ENCODE measurements around the gene ROR1.
A peak's percentile ranks its signal among the peaks of the same experiment; 100 is the strongest.

The ROR1 gene

GRCh38 chr1:63773815-63774616 lies at the start of gene ROR1:
Gene ROR1, plus strand, starts transcription at chr1:63774017.
- Mint-ChIP-seq H3K27me3 (peaks cover 66% of the 10 kb centered on the region), H3K36me3 (ENCODE audit: low read depth) (no peaks in the 10 kb centered on the region), H3K9me3 (no peaks in the 10 kb centered on the region), H3K4me3 (peak within 1 kb of the TSS; percentile 78), H3K27ac (no peak within 1 kb of the TSS), H3K4me1 (ENCODE audit: low read depth) (peaks cover 22% of the 10 kb centered on the region)

GRCh38 chr1:63724375-63724899 lies 49.4 kb upstream of the ROR1 start:
- Mint-ChIP-seq H3K27ac (no peak overlapping the region), H3K36me3 (ENCODE audit: low read depth) (no peaks in the 10 kb centered on the region), H3K4me1 (ENCODE audit: low read depth) (no peaks in the 10 kb centered on the region), H3K4me3 (no peak overlapping the region), H3K9me3 (no peaks in the 10 kb centered on the region), H3K27me3 (peaks cover 5% of the 10 kb centered on the region)

GRCh38 chr1:63728611-63729226 lies 45.1 kb upstream of the ROR1 start:
- Mint-ChIP-seq H3K4me1 (ENCODE audit: low read depth) (no peaks in the 10 kb centered on the region), H3K27ac (no peak overlapping the region), H3K36me3 (ENCODE audit: low read depth) (no peaks in the 10 kb centered on the region), H3K27me3 (peaks cover 5% of the 10 kb centered on the region), H3K4me3 (no peak overlapping the region), H3K9me3 (no peaks in the 10 kb centered on the region)

- Mint-ChIP-seq H3K27ac (no peak overlapping the region), H3K4me3 (no peak overlapping the region), H3K9me3 (no peaks in the 10 kb centered on the region), H3K27me3 (peaks cover 5% of the 10 kb centered on the region), H3K4me1 (ENCODE audit: low read depth) (no peaks in the 10 kb centered on the region), H3K36me3 (ENCODE audit: low read depth) (no peaks in the 10 kb centered on the region)
Observed at GRCh38 chr1:63729227-63729620, 44.6 kb upstream of the ROR1 start.

- peaks cover 5% of the 10 kb centered on the region for H3K27me3 Mint-ChIP-seq
- H3K9me3 Mint-ChIP-seq = peaks cover 3% of the 10 kb centered on the region
- no peaks in the 10 kb centered on the region for H3K4me1 Mint-ChIP-seq (ENCODE audit: low read depth)
- H3K27ac Mint-ChIP-seq = no peak overlapping the region
- H3K4me3 Mint-ChIP-seq = no peak overlapping the region
- no peaks in the 10 kb centered on the region for H3K36me3 Mint-ChIP-seq (ENCODE audit: low read depth)
Observed at GRCh38 chr1:63730211-63730610, 43.6 kb upstream of the ROR1 start.

GRCh38 chr1:63731117-63732043 lies 42.4 kb upstream of the ROR1 start:
- Mint-ChIP-seq H3K4me3 (no peak overlapping the region), H3K27me3 (peaks cover 10% of the 10 kb centered on the region), H3K4me1 (ENCODE audit: low read depth) (no peaks in the 10 kb centered on the region), H3K9me3 (peaks cover 3% of the 10 kb centered on the region), H3K27ac (no peak overlapping the region), H3K36me3 (ENCODE audit: low read depth) (no peaks in the 10 kb centered on the region)

GRCh38 chr1:63732666-63733065 lies 41.2 kb upstream of the ROR1 start:
- Mint-ChIP-seq H3K9me3 (peaks cover 7% of the 10 kb centered on the region), H3K4me3 (no peak overlapping the region), H3K36me3 (ENCODE audit: low read depth) (no peaks in the 10 kb centered on the region), H3K4me1 (ENCODE audit: low read depth) (no peaks in the 10 kb centered on the region), H3K27me3 (peaks cover 19% of the 10 kb centered on the region), H3K27ac (no peak overlapping the region)

GRCh38 chr1:63738772-63739171 lies 35.0 kb upstream of the ROR1 start:
- Mint-ChIP-seq H3K4me1 (ENCODE audit: low read depth) (no peaks in the 10 kb centered on the region), H3K27ac (no peak overlapping the region), H3K27me3 (peaks cover 26% of the 10 kb centered on the region), H3K4me3 (no peak overlapping the region), H3K9me3 (peaks cover 7% of the 10 kb centered on the region), H3K36me3 (ENCODE audit: low read depth) (no peaks in the 10 kb centered on the region)

- Mint-ChIP-seq H3K36me3 (ENCODE audit: low read depth) (no peaks in the 10 kb centered on the region), H3K4me3 (no peak overlapping the region), H3K27me3 (peaks cover 26% of the 10 kb centered on the region), H3K9me3 (peaks cover 5% of the 10 kb centered on the region), H3K27ac (no peak overlapping the region), H3K4me1 (ENCODE audit: low read depth) (no peaks in the 10 kb centered on the region)
Observed at GRCh38 chr1:63739452-63739851, 34.4 kb upstream of the ROR1 start.

- peaks cover 26% of the 10 kb centered on the region for H3K27me3 Mint-ChIP-seq
Observed at GRCh38 chr1:63740432-63740831, 33.4 kb upstream of the ROR1 start.

GRCh38 chr1:63742526-63742925 lies 31.3 kb upstream of the ROR1 start:
- Mint-ChIP-seq H3K36me3 (ENCODE audit: low read depth) (no peaks in the 10 kb centered on the region), H3K9me3 (no peaks in the 10 kb centered on the region), H3K27me3 (peaks cover 12% of the 10 kb centered on the region), H3K27ac (no peak overlapping the region), H3K4me3 (no peak overlapping the region), H3K4me1 (ENCODE audit: low read depth) (no peaks in the 10 kb centered on the region)

More at GRCh38 chr1:63740432-63740831, 33.4 kb upstream of the ROR1 start:
- H3K4me3 Mint-ChIP-seq = no peak overlapping the region
- no peak overlapping the region for H3K27ac Mint-ChIP-seq
- peaks cover 4% of the 10 kb centered on the region for H3K9me3 Mint-ChIP-seq
- H3K4me1 Mint-ChIP-seq (ENCODE audit: low read depth) = no peaks in the 10 kb centered on the region
- no peaks in the 10 kb centered on the region for H3K36me3 Mint-ChIP-seq (ENCODE audit: low read depth)

GRCh38 chr1:63743781-63744180 lies 30.0 kb upstream of the ROR1 start:
- Mint-ChIP-seq H3K4me3 (no peak overlapping the region), H3K9me3 (no peaks in the 10 kb centered on the region), H3K27ac (no peak overlapping the region), H3K4me1 (ENCODE audit: low read depth) (no peaks in the 10 kb centered on the region), H3K36me3 (ENCODE audit: low read depth) (no peaks in the 10 kb centered on the region), H3K27me3 (peaks cover 17% of the 10 kb centered on the region)

- H3K36me3 Mint-ChIP-seq (ENCODE audit: low read depth) = no peaks in the 10 kb centered on the region
- no peaks in the 10 kb centered on the region for H3K4me1 Mint-ChIP-seq (ENCODE audit: low read depth)
- H3K27me3 Mint-ChIP-seq = peaks cover 17% of the 10 kb centered on the region
- no peak overlapping the region for H3K4me3 Mint-ChIP-seq
- no peaks in the 10 kb centered on the region for H3K9me3 Mint-ChIP-seq
- no peak overlapping the region for H3K27ac Mint-ChIP-seq
Observed at GRCh38 chr1:63746129-63746864, 27.5 kb upstream of the ROR1 start.

GRCh38 chr1:63747445-63747844 lies 26.4 kb upstream of the ROR1 start:
- H3K27ac Mint-ChIP-seq = no peak overlapping the region
- no peak overlapping the region for H3K4me3 Mint-ChIP-seq
- H3K9me3 Mint-ChIP-seq = no peaks in the 10 kb centered on the region
- H3K36me3 Mint-ChIP-seq (ENCODE audit: low read depth) = no peaks in the 10 kb centered on the region
- no peaks in the 10 kb centered on the region for H3K4me1 Mint-ChIP-seq (ENCODE audit: low read depth)
- peaks cover 22% of the 10 kb centered on the region for H3K27me3 Mint-ChIP-seq
